ENCODE measurements around the gene MCTP1. TPM values are rescaled to one million over a fixed set of nuclear protein-coding genes. Genes with fewer than 3 reads are reported as not detected.

Gene MCTP1
- total and polyA plus RNA-seq, 2 of the 8 experiments (the other 6 are each of a cell fraction or from before 2014, with no cell fraction given), result 0.56 to 3.4 TPM

DNA sequence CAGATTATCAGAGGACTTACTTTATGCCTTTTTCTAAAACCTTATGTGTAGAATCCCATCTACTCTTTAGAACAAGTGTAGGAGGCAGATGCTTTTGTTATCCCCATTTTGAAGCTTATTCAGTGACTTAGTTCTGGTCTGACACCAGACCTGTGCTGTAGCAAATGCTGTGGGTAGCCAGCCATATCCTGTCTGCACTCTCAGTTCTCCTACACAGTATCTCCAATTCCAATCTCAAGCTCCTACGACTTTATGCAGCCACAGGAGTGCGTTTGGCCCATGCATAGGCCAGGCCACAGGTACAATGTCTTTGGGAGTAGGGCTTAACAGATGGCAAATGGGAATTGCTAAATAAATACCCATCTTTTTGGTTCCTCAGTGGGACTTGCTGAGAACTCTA lies 292.6 kb downstream of the MCTP1 start:
- H2AK5ac ChIP-seq (ENCODE audit: low read depth, low read length), result no peak overlapping the region
- no peak overlapping the region for H4K5ac ChIP-seq (ENCODE audit: insufficient read length, low read depth, low read length)
- H2BK120ac ChIP-seq (replicated peaks; ENCODE audit: low read depth, low read length), result no peak overlapping the region
- H3K36me3 ChIP-seq (ENCODE audit: control insufficient read depth in 2 of 4, insufficient read depth in 4 of 4, low read length in 3 of 4), result no peaks in the 10 kb centered on the region
- 79% methylated on average over 2 of the region's 2 CpGs; no CpG with 5 or more reads in 1 of the 2 experiments for WGBS, 2 experiments (ENCODE audit: extremely low coverage in 1 of 2, insufficient coverage in 1 of 2, insufficient read length in 1 of 2, insufficient replicate concordance in 2 of 2, low coverage in 1 of 2, low lambda C conversion rate in 2 of 2, missing lambda C conversion rate in 1 of 2)
- H3K4me1 ChIP-seq (replicated peaks in 1 of 4; ENCODE audit: control insufficient read depth in 3 of 4, insufficient read depth in 4 of 4, low read length in 3 of 4), result peaks cover 0 to 2% (median 0%) of the 10 kb centered on the region in 4 experiments; a peak in 2 of 7 replicates
- H3K9ac ChIP-seq (replicated peaks in 1 of 4; ENCODE audit: extremely low read depth in 1 of 4, low read depth in 3 of 4, low read length in 3 of 4), result no peak overlapping the region
- H3K56ac ChIP-seq (replicated peaks; ENCODE audit: insufficient read length, low read depth, low read length), result no peak overlapping the region
- ChIA-PET CTCF (ENCODE audit: partially characterized antibody) (no interaction called here), POLR2A (ENCODE audit: partially characterized antibody) (no interaction called here)
- no peaks in the 10 kb centered on the region for H4K20me1 ChIP-seq (replicated peaks in 1 of 2; ENCODE audit: control insufficient read depth in 1 of 2, insufficient read depth in 2 of 2, low read length in 2 of 2)
- no peak overlapping the region for H4K91ac ChIP-seq (replicated peaks; ENCODE audit: insufficient read length, low read length)
- no peak overlapping the region for H2BK12ac ChIP-seq (ENCODE audit: low read depth, low read length)
- no peak overlapping the region for H2AFZ ChIP-seq (ENCODE audit: low read length)
- no peaks in the 10 kb centered on the region for H3K79me1 ChIP-seq (ENCODE audit: low read depth, low read length)
- no peak overlapping the region for H3K27ac ChIP-seq (ENCODE audit: low read depth, low read length)
- no peak overlapping the region for H2BK20ac ChIP-seq (ENCODE audit: low read length)
- no peak overlapping the region for H4K8ac ChIP-seq (ENCODE audit: extremely low read depth, insufficient read depth, low read length)
- no peak overlapping the region for H3K14ac ChIP-seq (ENCODE audit: insufficient read length)
- no peak for DNase-seq (ENCODE audit: low read depth in 1 of 2, low spot score in 2 of 2)
- H3K4me2 ChIP-seq (ENCODE audit: insufficient read depth in 1 of 2, low read depth in 2 of 2, low read length in 2 of 2), result no peak overlapping the region
- no peak overlapping the region for H2BK15ac ChIP-seq (ENCODE audit: low read length)
- no peak overlapping the region for H3K4me3 ChIP-seq (ENCODE audit: extremely low read depth in 1 of 4, insufficient read depth in 2 of 4, low read depth in 3 of 4, low read length in 4 of 4)
- H3K23ac ChIP-seq (ENCODE audit: insufficient read length), result no peak overlapping the region
- H3K27me3 ChIP-seq (replicated peaks in 1 of 4; ENCODE audit: control insufficient read depth in 3 of 4, extremely low read depth in 1 of 4, insufficient read depth in 3 of 4, low read length in 3 of 4), result no peaks in the 10 kb centered on the region
- no peaks in the 10 kb centered on the region for H3K23me2 ChIP-seq (ENCODE audit: low read depth, low read length)
- no peak overlapping the region for H3K18ac ChIP-seq (ENCODE audit: extremely low read depth, low read length)
- H2BK5ac ChIP-seq (ENCODE audit: low read depth, low read length), result no peak overlapping the region
- no peak overlapping the region for H3K4ac ChIP-seq (replicated peaks; ENCODE audit: insufficient read length, low read depth, low read length)
- no peaks in the 10 kb centered on the region for H3K9me3 ChIP-seq (ENCODE audit: insufficient read depth in 2 of 2, low read depth in 1 of 2, low read length in 1 of 2)
- FAIRE-seq, result no peak
- no peaks in the 10 kb centered on the region for H3K79me2 ChIP-seq (ENCODE audit: control insufficient read depth in 1 of 2, insufficient read depth in 2 of 2, low read length in 2 of 2)
- TF ChIP-seq, protein P1, sequence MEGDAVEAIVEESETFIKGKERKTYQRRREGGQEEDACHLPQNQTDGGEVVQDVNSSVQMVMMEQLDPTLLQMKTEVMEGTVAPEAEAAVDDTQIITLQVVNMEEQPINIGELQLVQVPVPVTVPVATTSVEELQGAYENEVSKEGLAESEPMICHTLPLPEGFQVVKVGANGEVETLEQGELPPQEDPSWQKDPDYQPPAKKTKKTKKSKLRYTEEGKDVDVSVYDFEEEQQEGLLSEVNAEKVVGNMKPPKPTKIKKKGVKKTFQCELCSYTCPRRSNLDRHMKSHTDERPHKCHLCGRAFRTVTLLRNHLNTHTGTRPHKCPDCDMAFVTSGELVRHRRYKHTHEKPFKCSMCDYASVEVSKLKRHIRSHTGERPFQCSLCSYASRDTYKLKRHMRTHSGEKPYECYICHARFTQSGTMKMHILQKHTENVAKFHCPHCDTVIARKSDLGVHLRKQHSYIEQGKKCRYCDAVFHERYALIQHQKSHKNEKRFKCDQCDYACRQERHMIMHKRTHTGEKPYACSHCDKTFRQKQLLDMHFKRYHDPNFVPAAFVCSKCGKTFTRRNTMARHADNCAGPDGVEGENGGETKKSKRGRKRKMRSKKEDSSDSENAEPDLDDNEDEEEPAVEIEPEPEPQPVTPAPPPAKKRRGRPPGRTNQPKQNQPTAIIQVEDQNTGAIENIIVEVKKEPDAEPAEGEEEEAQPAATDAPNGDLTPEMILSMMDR (IDR thresholded peaks at IDR 0.05; ENCODE audit: control extremely low read depth in 1 of 3, insufficient read depth in 1 of 3, low read depth in 1 of 3, low read length in 3 of 3), result no peak
- TF ChIP-seq SIX5 (IDR thresholded peaks at IDR 0.05; ENCODE audit: low read depth, low read length) (no peak), ZNF274 (IDR thresholded peaks at IDR 0.05; ENCODE audit: borderline replicate concordance, extremely low read depth, low read length) (no peak), CHD1 (IDR thresholded peaks at IDR 0.05; ENCODE audit: low read depth, low read length) (no peak), SUZ12 (IDR thresholded peaks at IDR 0.05; ENCODE audit: low read length) (no peak), HDAC6 (IDR thresholded peaks at IDR 0.05; ENCODE audit: low read depth, low read length) (no peak), TBP (IDR thresholded peaks at IDR 0.05; ENCODE audit: low read depth, low read length) (no peak), ASH2L (IDR thresholded peaks at IDR 0.05; ENCODE audit: low read length) (no peak), GABPA (IDR thresholded peaks at IDR 0.05; ENCODE audit: borderline replicate concordance, insufficient read depth, low read length) (no peak), BRCA1 (IDR thresholded peaks at IDR 0.05; ENCODE audit: low read depth, low read length) (no peak), RAD21 (IDR thresholded peaks at IDR 0.05 in 1 of 2, conservative IDR thresholded peaks at IDR 0.05 in 1 of 2; ENCODE audit: low read depth in 2 of 2, low read length in 2 of 2) (no peak), TCF12 (IDR thresholded peaks at IDR 0.05; ENCODE audit: low read depth, low read length) (no peak), TAF1 (IDR thresholded peaks at IDR 0.05; ENCODE audit: low read depth, low read length) (no peak)

Measured in H1 (cell line).